ENCODE results near the gene TRIM28. TPM values are rescaled to one million over a fixed set of nuclear protein-coding genes. Genes with fewer than 3 reads are reported as not detected.

The TRIM28 gene
- total and polyA plus RNA-seq, 4 donors: 47.1 to 157 (median 84.2) TPM

- DNase-seq (ENCODE audit: low spot score): no peak
- 50% methylated on average over 16 of the region's 16 CpGs for WGBS
- TF ChIP-seq FOXA1 (IDR thresholded peaks at IDR 0.05) (no peak), JUND (IDR thresholded peaks at IDR 0.05) (no peak), GABPA (IDR thresholded peaks at IDR 0.05 in 1 of 2, conservative IDR thresholded peaks at IDR 0.05 in 1 of 2) (no peak), ATF3 (IDR thresholded peaks at IDR 0.05) (no peak), EGR1 (IDR thresholded peaks at IDR 0.05; ENCODE audit: low read depth in 2 of 2) (no peak), TAF1 (conservative IDR thresholded peaks at IDR 0.05) (no peak), CTCF (IDR thresholded peaks at IDR 0.05; ENCODE audit: low read depth, low read length, missing input control) (no peak), NR2F2 (IDR thresholded peaks at IDR 0.05) (no peak), HNF4G (IDR thresholded peaks at IDR 0.05) (no peak), ZBTB33 (IDR thresholded peaks at IDR 0.05) (no peak), RAD21 (IDR thresholded peaks at IDR 0.05) (no peak), HNF4A (conservative IDR thresholded peaks at IDR 0.05) (no peak), SP1 (IDR thresholded peaks at IDR 0.05) (no peak), REST (IDR thresholded peaks at IDR 0.05) (no peak), FOXA2 (IDR thresholded peaks at IDR 0.05) (no peak)
- H3K4me3 ChIP-seq (ENCODE audit: low read depth in 1 of 3, low read length in 3 of 3): no peak overlapping the region
- no peak overlapping the region for H3K9ac ChIP-seq (ENCODE audit: low read depth in 1 of 2, low read length in 2 of 2)
- no peaks in the 10 kb centered on the region for H3K9me3 ChIP-seq (ENCODE audit: control insufficient read depth in 4 of 4, low read length in 3 of 4)
- H3K27ac ChIP-seq (ENCODE audit: low read depth in 1 of 2, low read length in 2 of 2): no peak overlapping the region
- H3K4me1 ChIP-seq (ENCODE audit: control insufficient read depth in 4 of 4, insufficient read depth in 4 of 4, low read length in 3 of 4): peaks cover 24 to 49% (median 42%) of the 10 kb centered on the region in 4 donors
- peaks cover 0 to 3% (median under 1%) of the 10 kb centered on the region in 4 donors for H3K36me3 ChIP-seq (ENCODE audit: control insufficient read depth in 4 of 4, insufficient read depth in 3 of 4, low read depth in 1 of 4, low read length in 3 of 4)
- no peaks in the 10 kb centered on the region for H3K27me3 ChIP-seq (ENCODE audit: control insufficient read depth in 4 of 4, insufficient read depth in 4 of 4, low read length in 3 of 4)
Observed at GRCh38 chr19:58561373-58562121, 17.7 kb downstream of the TRIM28 start.
